ENCODE measurements around the gene HOXB5. TPM values are rescaled to one million over a fixed set of nuclear protein-coding genes. Genes with fewer than 3 reads are reported as not detected.

Gene HOXB5
- total RNA-seq: 1 to 10 TPM in 4 of 6 donors, under 1 TPM in 2; 0.39 to 5.0 (median 1.5) TPM

DNA sequence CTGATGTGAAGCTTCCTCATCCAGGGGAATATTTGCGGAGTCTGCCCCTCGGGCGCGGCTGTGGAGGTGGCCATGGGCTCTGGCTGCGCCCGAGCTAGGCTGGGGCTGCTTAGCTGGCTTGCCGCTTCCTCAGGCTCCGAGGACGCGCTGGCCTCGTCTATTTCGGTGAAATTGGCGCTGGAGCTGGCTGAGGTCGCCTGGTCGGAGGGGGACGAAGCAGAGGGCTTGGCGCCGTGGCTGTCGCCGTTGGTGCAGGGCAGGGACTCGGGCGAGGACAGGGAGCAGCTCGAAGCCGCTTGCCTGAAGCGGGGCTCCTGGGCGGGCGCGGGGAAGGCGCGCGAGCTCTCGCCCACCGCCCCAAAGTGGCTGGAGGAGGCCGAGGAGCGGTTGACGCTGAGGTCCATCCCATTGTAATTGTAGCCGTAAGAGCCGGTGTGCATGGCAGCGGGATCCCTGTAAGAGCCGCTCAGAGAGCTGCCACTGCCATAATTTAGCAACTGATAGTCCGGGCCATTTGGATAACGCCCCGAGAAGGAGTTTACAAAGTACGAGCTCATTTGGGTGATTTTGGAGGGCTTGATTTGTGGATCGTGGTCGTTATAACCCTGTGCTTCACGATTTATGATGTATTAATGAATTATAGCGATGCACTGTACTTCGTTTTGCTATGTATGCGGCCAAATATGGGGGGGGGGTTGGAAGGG lies at the start of gene HOXB5:
Gene HOXB5 (minus strand): TSS at position 654 of the 704 bp plus-strand sequence. CDS start 97 bp downstream, at position 557.
- Histone ChIP-seq H3K4me1 (peaks cover 25 to 51% (median 32%) of the 10 kb centered on the region in 4 donors), H3K27me3 (peaks cover 0 to 57% (median 32%) of the 10 kb centered on the region in 4 donors), H3K27ac (peak within 1 kb of the TSS; percentile 66 to 90 (median 90)), H3K4me3 (peak within 1 kb of the TSS; percentile 38 to 50 (median 44)), H3K9me3 (no peaks in the 10 kb centered on the region), H3K36me3 (no peaks in the 10 kb centered on the region)
- no peak for TF ChIP-seq EP300 (IDR thresholded peaks at IDR 0.05)
- TF ChIP-seq POLR2AphosphoS5 (IDR thresholded peaks at IDR 0.05): no peak
- no peak for TF ChIP-seq POLR2A (IDR thresholded peaks at IDR 0.05)
- TF ChIP-seq, protein P1, sequence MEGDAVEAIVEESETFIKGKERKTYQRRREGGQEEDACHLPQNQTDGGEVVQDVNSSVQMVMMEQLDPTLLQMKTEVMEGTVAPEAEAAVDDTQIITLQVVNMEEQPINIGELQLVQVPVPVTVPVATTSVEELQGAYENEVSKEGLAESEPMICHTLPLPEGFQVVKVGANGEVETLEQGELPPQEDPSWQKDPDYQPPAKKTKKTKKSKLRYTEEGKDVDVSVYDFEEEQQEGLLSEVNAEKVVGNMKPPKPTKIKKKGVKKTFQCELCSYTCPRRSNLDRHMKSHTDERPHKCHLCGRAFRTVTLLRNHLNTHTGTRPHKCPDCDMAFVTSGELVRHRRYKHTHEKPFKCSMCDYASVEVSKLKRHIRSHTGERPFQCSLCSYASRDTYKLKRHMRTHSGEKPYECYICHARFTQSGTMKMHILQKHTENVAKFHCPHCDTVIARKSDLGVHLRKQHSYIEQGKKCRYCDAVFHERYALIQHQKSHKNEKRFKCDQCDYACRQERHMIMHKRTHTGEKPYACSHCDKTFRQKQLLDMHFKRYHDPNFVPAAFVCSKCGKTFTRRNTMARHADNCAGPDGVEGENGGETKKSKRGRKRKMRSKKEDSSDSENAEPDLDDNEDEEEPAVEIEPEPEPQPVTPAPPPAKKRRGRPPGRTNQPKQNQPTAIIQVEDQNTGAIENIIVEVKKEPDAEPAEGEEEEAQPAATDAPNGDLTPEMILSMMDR (IDR thresholded peaks at IDR 0.05): no peak
- DNase-seq (peak in 1 of 2 donors; percentile 85), ATAC-seq (ENCODE audit: low FRiP score in 2 of 2) (peak in 1 of 2 donors; percentile 37)
- WGBS, 2 donors: 2 to 4% methylated on average over 21 to 50 of the region's 50 CpGs

GRCh38 chr17:48642843-48643696 lies 49.5 kb upstream of the HOXB5 start:
- WGBS, 2 donors: 34 to 50% methylated on average over 21 to 22 of the region's 23 CpGs
- H3K27me3 ChIP-seq: peaks cover 2 to 51% (median 31%) of the 10 kb centered on the region in 4 donors
- H3K36me3 ChIP-seq: no peaks in the 10 kb centered on the region
- H3K27ac ChIP-seq: no peak overlapping the region
- no peak overlapping the region for H3K4me3 ChIP-seq
- TF ChIP-seq, protein P1 (IDR thresholded peaks at IDR 0.05): no peak
- no peak for TF ChIP-seq EP300 (IDR thresholded peaks at IDR 0.05)
- no peak for TF ChIP-seq POLR2A (IDR thresholded peaks at IDR 0.05)
- TF ChIP-seq POLR2AphosphoS5 (IDR thresholded peaks at IDR 0.05): no peak
- DNase-seq (no peak), ATAC-seq (ENCODE audit: low FRiP score in 2 of 2) (no peak)
- H3K4me1 ChIP-seq: peaks cover 10 to 25% (median 14%) of the 10 kb centered on the region in 4 donors
- no peaks in the 10 kb centered on the region for H3K9me3 ChIP-seq

GRCh38 chr17:48642059-48642842 lies 48.7 kb upstream of the HOXB5 start:
- peaks cover 6 to 20% (median 10%) of the 10 kb centered on the region in 4 donors for H3K4me1 ChIP-seq
- H3K27me3 ChIP-seq: peaks cover 2 to 53% (median 29%) of the 10 kb centered on the region in 4 donors
- H3K36me3 ChIP-seq: no peaks in the 10 kb centered on the region
- DNase-seq: peak in 1 of 2 donors; percentile 82
- TF ChIP-seq POLR2A (IDR thresholded peaks at IDR 0.05) (no peak), EP300 (IDR thresholded peaks at IDR 0.05) (no peak), POLR2AphosphoS5 (IDR thresholded peaks at IDR 0.05) (no peak)
- TF ChIP-seq, protein P1 (IDR thresholded peaks at IDR 0.05): no peak
- H3K27ac ChIP-seq: no peak overlapping the region
- no peak overlapping the region for H3K4me3 ChIP-seq
- ATAC-seq (ENCODE audit: low FRiP score in 2 of 2): peak in 1 of 2 donors; percentile 44
- WGBS, 2 donors: 14 to 16% methylated on average over 14 to 28 of the region's 58 CpGs
- no peaks in the 10 kb centered on the region for H3K9me3 ChIP-seq

- peaks cover 0 to 15% (median 6%) of the 10 kb centered on the region in 4 donors for H3K4me1 ChIP-seq
- no peaks in the 10 kb centered on the region for H3K36me3 ChIP-seq
- DNase-seq: no peak
- no peaks in the 10 kb centered on the region for H3K9me3 ChIP-seq
- H3K4me3 ChIP-seq: no peak overlapping the region
- H3K27me3 ChIP-seq: peaks cover 2 to 56% (median 32%) of the 10 kb centered on the region in 4 donors
- ATAC-seq (ENCODE audit: low FRiP score in 2 of 2): no peak
- TF ChIP-seq POLR2AphosphoS5 (IDR thresholded peaks at IDR 0.05) (no peak), POLR2A (IDR thresholded peaks at IDR 0.05) (no peak), EP300 (IDR thresholded peaks at IDR 0.05) (no peak)
- TF ChIP-seq, protein P1 (IDR thresholded peaks at IDR 0.05): no peak
- WGBS, 2 donors: 14 to 15% methylated on average over 6 to 29 of the region's 29 CpGs
- H3K27ac ChIP-seq: no peak overlapping the region
Observed at GRCh38 chr17:48641541-48642058, 48.0 kb upstream of the HOXB5 start.

Data from upper lobe of left lung (tissue), 6 donors.